ENCODE results near the gene RAB33A. TPM values are rescaled to one million over a fixed set of nuclear protein-coding genes. Genes with fewer than 3 reads are reported as not detected.

Gene RAB33A
- total and polyA plus RNA-seq, 2 of the 4 experiments (the other 2 are of a cell fraction), result 1.6 to 1.8 TPM

- H3K56ac ChIP-seq (ENCODE audit: extremely low read depth, insufficient read depth, low read length), result no peak overlapping the region
- no peak overlapping the region for H2AK5ac ChIP-seq (ENCODE audit: low read depth, low read length)
- ChIA-PET POLR2A (ENCODE audit: unreplicated experiment) (no interaction called here), CTCF (no interaction called here)
- no peaks in the 10 kb centered on the region for H3K36me3 ChIP-seq (ENCODE audit: control insufficient read depth, insufficient read depth, low read length)
- no peak overlapping the region for H3K23ac ChIP-seq (ENCODE audit: low read depth, low read length)
- no peaks in the 10 kb centered on the region for H3K9me3 ChIP-seq (ENCODE audit: control insufficient read depth, insufficient read depth, low read length)
- WGBS, 2 experiments (ENCODE audit: extremely low coverage in 2 of 2, insufficient read length in 1 of 2), result 71% methylated on average over 1 of the region's 4 CpGs; no CpG with 5 or more reads in 1 of the 2 experiments
- H2BK20ac ChIP-seq (ENCODE audit: low read depth, low read length), result no peak overlapping the region
- intact Hi-C loops (cut with micrococcal nuclease) (loop anchor here (1.0 kb wide), 1 partner anchor 42 kb away; no protein-coding TSS in a partner anchor), in situ Hi-C loops (cut with MboI; ENCODE audit: low sequenced_read_pairs) (no loop called here), dilution Hi-C loops (cut with HindIII; ENCODE audit: low sequenced_read_pairs, unreplicated experiment) (no loop called here)
- H2BK15ac ChIP-seq (ENCODE audit: low read depth, low read length), result no peak overlapping the region
- no peak overlapping the region for H4K5ac ChIP-seq (ENCODE audit: low read depth, low read length)
- H3K4me2 ChIP-seq (ENCODE audit: low read depth, low read length), result no peak overlapping the region
- no peak overlapping the region for H4K8ac ChIP-seq (ENCODE audit: low read depth in 2 of 2, low read length in 2 of 2)
- H2BK120ac ChIP-seq (ENCODE audit: low read depth, low read length), result no peak overlapping the region
- no peaks in the 10 kb centered on the region for H3K27me3 ChIP-seq (ENCODE audit: control insufficient read depth, insufficient read depth, low read length)
- peaks cover 0 to 5% of the 10 kb centered on the region in 2 experiments; a peak in 2 of 4 replicates for H3K79me1 ChIP-seq (ENCODE audit: low read depth in 1 of 2, low read length in 2 of 2)
- H3K9ac ChIP-seq (ENCODE audit: low read depth, low read length), result no peak overlapping the region
- H3K14ac ChIP-seq (replicated peaks; ENCODE audit: low read depth, low read length), result no peak overlapping the region
- no peak overlapping the region for H3K27ac ChIP-seq (ENCODE audit: insufficient read depth, low read length)
- no peaks in the 10 kb centered on the region for H3K4me1 ChIP-seq (ENCODE audit: control insufficient read depth, insufficient read depth, low read length)
- no peaks in the 10 kb centered on the region for H3K9me1 ChIP-seq (ENCODE audit: insufficient read depth, low read length)
- BruUV-seq (replicated peaks), result no TSS peak
- no peak overlapping the region for H3K18ac ChIP-seq (ENCODE audit: low read depth, low read length)
- no peak overlapping the region for H2BK5ac ChIP-seq (ENCODE audit: low read depth, low read length, poor library complexity, severe bottlenecking)
- no peak overlapping the region for H3K4me3 ChIP-seq (ENCODE audit: insufficient read depth, low read depth, low read length)
- DNase-seq, result no peak
- H4K20me1 ChIP-seq (ENCODE audit: insufficient read depth, low read length), result no peaks in the 10 kb centered on the region
- no peak for ATAC-seq (ENCODE audit: low read depth)
- no peak overlapping the region for H2AK9ac ChIP-seq (replicated peaks; ENCODE audit: low read depth, low read length, poor library complexity)
- no peak overlapping the region for H4K91ac ChIP-seq (ENCODE audit: insufficient read depth, low read depth, low read length)
- no peak overlapping the region for H3K4ac ChIP-seq (ENCODE audit: low read depth, low read length)
- H2AFZ ChIP-seq (replicated peaks; ENCODE audit: low read length, poor library complexity), result no peak overlapping the region
- TF ChIP-seq, protein P1, sequence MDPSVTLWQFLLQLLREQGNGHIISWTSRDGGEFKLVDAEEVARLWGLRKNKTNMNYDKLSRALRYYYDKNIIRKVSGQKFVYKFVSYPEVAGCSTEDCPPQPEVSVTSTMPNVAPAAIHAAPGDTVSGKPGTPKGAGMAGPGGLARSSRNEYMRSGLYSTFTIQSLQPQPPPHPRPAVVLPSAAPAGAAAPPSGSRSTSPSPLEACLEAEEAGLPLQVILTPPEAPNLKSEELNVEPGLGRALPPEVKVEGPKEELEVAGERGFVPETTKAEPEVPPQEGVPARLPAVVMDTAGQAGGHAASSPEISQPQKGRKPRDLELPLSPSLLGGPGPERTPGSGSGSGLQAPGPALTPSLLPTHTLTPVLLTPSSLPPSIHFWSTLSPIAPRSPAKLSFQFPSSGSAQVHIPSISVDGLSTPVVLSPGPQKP (IDR thresholded peaks at IDR 0.05; ENCODE audit: borderline replicate concordance, low read depth, low read length), result no peak
- TF ChIP-seq MXI1 (IDR thresholded peaks at IDR 0.05; ENCODE audit: borderline replicate concordance, low read depth, low read length), result no peak
- no peak for TF ChIP-seq MAZ (IDR thresholded peaks at IDR 0.05; ENCODE audit: borderline replicate concordance, low read depth, low read length)
Observed at GRCh38 chrX:130159776-130160175, 12.0 kb upstream of the RAB33A start.

Data from IMR-90 (cell line).